OCI-LY3 (cell line): Measurements from ENCODE around the gene ATG2A.

ENCODE experiments used
- H2AFZ ChIP-seq: fragments of 200-600, 300-600 bp; shearing (Covaris generic); 2 replicates; pipeline ENCODE4 v1.6.0; 2014; ENCODE audit warnings: antibody characterized with exemption, low read depth, low read length
- H3K27ac ChIP-seq: fragments of 200-600, 300-600 bp; sonication (generic); 2 replicates; pipeline ENCODE4 v1.5.1; 2014; ENCODE audit warnings: mild to moderate bottlenecking, low read length, moderate library complexity, mixed read lengths
- H3K27me3 ChIP-seq: fragments of 200-600, 300-600 bp; sonication (generic); 2 replicates; pipeline ENCODE4 v1.6.1; 2014; ENCODE audit warnings: low read depth, low read length, mixed read lengths
- H3K36me3 ChIP-seq: fragments of 200-600, 300-600 bp; sonication (generic); replicated peaks from 2 replicates; pipeline ENCODE3; 2014; ENCODE audit warnings: low read depth, low read length, mixed read lengths
- H3K4me1 ChIP-seq: fragments of 300-600, 200-600 bp; sonication (generic); 2 replicates; pipeline ENCODE4 v1.6.1; 2014; ENCODE audit warnings: low read length, mixed read lengths
- H3K4me2 ChIP-seq: fragments of 200-600, 300-600 bp; sonication (generic); 2 replicates; pipeline ENCODE4 v1.6.1; 2014; ENCODE audit warnings: low read length, mixed read lengths
- H3K4me3 ChIP-seq: fragments of 300-600, 200-600 bp; sonication (generic); 2 replicates; pipeline ENCODE4 v1.5.1; 2014; ENCODE audit warnings: antibody characterized with exemption, mild to moderate bottlenecking, low read length, moderate library complexity
- H3K79me2 ChIP-seq: fragments of 300-600, 200-600 bp; shearing (Covaris generic); 2 replicates; pipeline ENCODE4 v1.6.1; 2014; ENCODE audit warnings: mild to moderate bottlenecking, low read length, mixed read lengths
- H3K9ac ChIP-seq: fragments of 300-600, 200-600 bp; shearing (Covaris generic); 2 replicates; pipeline ENCODE4 v1.6.0; 2014; ENCODE audit warnings: mild to moderate bottlenecking, low read length, moderate library complexity
- H3K9me3 ChIP-seq: fragments of 200-600, 300-600 bp; shearing (Covaris generic); 2 replicates; pipeline ENCODE4 v1.6.1; 2014; ENCODE audit warnings: low read length, mixed read lengths; ENCODE audit not compliant: insufficient read depth
- H4K20me1 ChIP-seq: fragments of 200-600, 300-600 bp; sonication (generic); 2 replicates; pipeline ENCODE4 v1.6.1; 2016; ENCODE audit warnings: low read length, mixed read lengths; ENCODE audit not compliant: insufficient read depth
- EZH2phosphoT487 ChIP-seq: fragments of 200-600 bp; shearing (Covaris generic); IDR thresholded peaks from 2 replicates; pipeline ENCODE4 v1.6.1; 2018; ENCODE audit warnings: antibody characterized with exemption, mixed run types, low read depth
- TF ChIP-seq, protein P1 (sequence below): fragments of 200-600, 300-600 bp; sonication (generic); IDR thresholded peaks from 2 replicates; pipeline ENCODE4 v1.5.1; 2014; ENCODE audit warnings: antibody characterized with exemption, low read length, low read depth

Gene ATG2A

DNA sequence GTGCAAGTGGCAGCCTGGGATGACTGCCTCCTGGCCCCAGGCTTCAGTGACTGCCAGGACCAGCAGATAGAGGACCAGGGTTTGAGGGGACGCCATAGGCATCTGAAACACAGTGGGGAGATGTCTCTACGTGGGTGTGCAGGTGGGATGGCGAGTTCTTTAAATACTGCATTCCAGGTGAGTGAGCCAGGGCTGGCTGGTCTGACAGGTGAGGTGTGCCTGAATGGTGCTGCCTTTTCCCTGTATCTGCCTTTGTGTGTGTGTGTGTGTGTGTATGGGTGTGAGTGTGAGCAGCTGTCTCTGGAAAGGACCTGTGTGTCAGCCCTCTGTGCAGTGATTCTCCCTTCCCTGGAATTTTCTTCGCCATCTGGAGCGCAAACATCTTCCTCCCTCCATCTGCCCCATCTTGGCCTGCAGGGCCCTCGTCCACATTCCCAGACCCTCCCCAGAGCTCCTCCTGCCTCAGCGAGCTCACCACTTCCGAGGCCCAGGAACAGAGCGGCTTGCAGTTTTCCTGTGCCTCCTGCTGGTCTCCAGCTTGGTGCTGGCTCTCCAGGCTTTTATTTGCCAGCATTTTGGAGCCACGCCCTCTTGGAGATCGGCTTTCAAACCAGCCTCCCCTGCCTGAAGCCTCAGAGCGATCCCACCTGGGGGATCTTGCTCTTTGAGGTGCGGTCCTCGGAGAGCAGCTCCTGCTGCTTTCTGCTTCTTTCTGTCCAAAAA is 18.5 kb upstream of the ATG2A start, which contains the start of gene GPHA2:
Gene GPHA2 (minus strand): TSS at position 535 of the 723 bp plus-strand sequence. CDS start 433 bp downstream, at position 102.
- Histone ChIP-seq H3K9me3 (no peaks in the 10 kb centered on the region), H3K36me3 (peaks cover 11% of the 10 kb centered on the region), H4K20me1 (no peaks in the 10 kb centered on the region), H2AFZ (no peak within 1 kb of the TSS), H3K4me3 (no peak within 1 kb of the TSS), H3K4me1 (no peaks in the 10 kb centered on the region), H3K4me2 (no peak within 1 kb of the TSS), H3K27ac (no peak within 1 kb of the TSS), H3K27me3 (peaks cover 8% of the 10 kb centered on the region; the same call in 1 of the 2 replicates), H3K79me2 (no peaks in the 10 kb centered on the region), H3K9ac (no peak within 1 kb of the TSS)
- no peak for TF ChIP-seq EZH2phosphoT487
- TF ChIP-seq, protein P1, sequence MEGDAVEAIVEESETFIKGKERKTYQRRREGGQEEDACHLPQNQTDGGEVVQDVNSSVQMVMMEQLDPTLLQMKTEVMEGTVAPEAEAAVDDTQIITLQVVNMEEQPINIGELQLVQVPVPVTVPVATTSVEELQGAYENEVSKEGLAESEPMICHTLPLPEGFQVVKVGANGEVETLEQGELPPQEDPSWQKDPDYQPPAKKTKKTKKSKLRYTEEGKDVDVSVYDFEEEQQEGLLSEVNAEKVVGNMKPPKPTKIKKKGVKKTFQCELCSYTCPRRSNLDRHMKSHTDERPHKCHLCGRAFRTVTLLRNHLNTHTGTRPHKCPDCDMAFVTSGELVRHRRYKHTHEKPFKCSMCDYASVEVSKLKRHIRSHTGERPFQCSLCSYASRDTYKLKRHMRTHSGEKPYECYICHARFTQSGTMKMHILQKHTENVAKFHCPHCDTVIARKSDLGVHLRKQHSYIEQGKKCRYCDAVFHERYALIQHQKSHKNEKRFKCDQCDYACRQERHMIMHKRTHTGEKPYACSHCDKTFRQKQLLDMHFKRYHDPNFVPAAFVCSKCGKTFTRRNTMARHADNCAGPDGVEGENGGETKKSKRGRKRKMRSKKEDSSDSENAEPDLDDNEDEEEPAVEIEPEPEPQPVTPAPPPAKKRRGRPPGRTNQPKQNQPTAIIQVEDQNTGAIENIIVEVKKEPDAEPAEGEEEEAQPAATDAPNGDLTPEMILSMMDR: no peak

- H4K20me1 ChIP-seq: no peaks in the 10 kb centered on the region
- peaks cover 13% of the 10 kb centered on the region for H3K36me3 ChIP-seq
- no peak overlapping the region for H3K27ac ChIP-seq
- no peak overlapping the region for H2AFZ ChIP-seq
- no peaks in the 10 kb centered on the region for H3K9me3 ChIP-seq
- no peak overlapping the region for H3K4me2 ChIP-seq
- H3K9ac ChIP-seq: no peak overlapping the region
- no peaks in the 10 kb centered on the region for H3K4me1 ChIP-seq
- TF ChIP-seq, protein P1: no peak
- no peak overlapping the region for H3K4me3 ChIP-seq
- H3K79me2 ChIP-seq: no peaks in the 10 kb centered on the region
- 0 out of 2 replicates have a peak, but pooled peaks cover 4% of the 10 kb centered on the region for H3K27me3 ChIP-seq
Measured at GRCh38 chr11:64934682-64935358, 17.8 kb upstream of the ATG2A start.

DNA sequence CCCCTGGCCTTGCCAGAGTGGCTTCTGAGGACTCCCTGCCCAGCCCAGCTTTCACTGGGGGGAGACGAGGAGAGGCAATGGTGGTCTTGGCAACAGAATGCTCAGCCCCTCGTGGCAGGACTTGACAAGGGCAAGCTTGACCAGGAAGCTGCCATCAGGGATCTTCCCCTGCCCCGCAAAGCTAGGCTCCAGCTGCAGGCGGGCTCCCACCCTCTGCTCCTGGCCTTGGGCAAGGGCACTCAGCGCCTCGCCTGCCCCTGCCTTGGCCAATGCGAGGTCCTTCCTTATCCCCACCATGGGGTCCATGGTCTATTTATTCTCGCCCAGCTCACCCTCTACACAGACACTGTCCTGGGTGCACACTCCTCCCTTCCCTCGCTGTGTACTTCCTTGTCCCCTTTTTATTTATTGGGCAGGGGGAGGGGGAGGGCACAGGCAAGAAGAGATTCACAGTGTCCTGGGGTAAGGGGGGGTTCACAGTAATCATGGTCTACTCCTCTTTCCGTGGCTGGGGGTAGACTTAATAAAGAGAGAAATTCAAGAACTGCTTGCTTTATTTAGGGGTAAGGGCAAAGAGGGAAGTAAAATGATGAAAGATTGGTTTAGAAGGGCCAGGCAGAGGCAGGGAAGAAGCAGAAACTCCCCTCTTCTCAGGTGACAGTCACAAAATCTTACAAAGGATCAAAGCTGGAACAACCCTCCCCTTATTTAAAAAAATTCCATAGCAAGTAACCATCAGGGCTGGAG is 17.1 kb upstream of the ATG2A start:
- H3K9me3 ChIP-seq: no peaks in the 10 kb centered on the region
- 0 out of 2 replicates have a peak, but pooled peaks cover 4% of the 10 kb centered on the region for H3K27me3 ChIP-seq
- H3K9ac ChIP-seq: no peak overlapping the region
- H3K79me2 ChIP-seq: no peaks in the 10 kb centered on the region
- TF ChIP-seq, protein P1: no peak
- TF ChIP-seq EZH2phosphoT487: no peak
- no peaks in the 10 kb centered on the region for H4K20me1 ChIP-seq
- peaks cover 15% of the 10 kb centered on the region for H3K36me3 ChIP-seq
- H2AFZ ChIP-seq: no peak overlapping the region
- no peak overlapping the region for H3K4me2 ChIP-seq
- no peaks in the 10 kb centered on the region for H3K4me1 ChIP-seq
- no peak overlapping the region for H3K4me3 ChIP-seq
- no peak overlapping the region for H3K27ac ChIP-seq
